ENCODE measurements around the gene CMTR1. TPM values are rescaled to one million over a fixed set of nuclear protein-coding genes. Genes with fewer than 3 reads are reported as not detected.

Gene CMTR1
- total and polyA plus RNA-seq, 5 donors = 24.3 to 46.9 (median 36.7) TPM

GRCh38 chr6:37406726-37407341 lies 26.2 kb upstream of the CMTR1 start:
- intact Hi-C loops (cut with DNase I) = no loop called here
- 47% methylated on average over 3 of the region's 3 CpGs for WGBS
- Histone ChIP-seq H3K9me3 (ENCODE audit: control insufficient read depth, low read length) (no peaks in the 10 kb centered on the region), H3K27me3 (ENCODE audit: control insufficient read depth, insufficient read depth) (no peaks in the 10 kb centered on the region), H3K4me1 (ENCODE audit: control insufficient read depth, insufficient read depth, low read length) (no peaks in the 10 kb centered on the region), H3K27ac (ENCODE audit: low read length) (no peak overlapping the region), H3K4me3 (ENCODE audit: low read length) (no peak overlapping the region)
- ATAC-seq = no peak
- no peak for DNase-seq

- H3K27ac ChIP-seq (ENCODE audit: low read length) = no peak overlapping the region
- intact Hi-C loops (cut with DNase I) = no loop called here
- H3K27me3 ChIP-seq (ENCODE audit: control insufficient read depth, insufficient read depth) = no peaks in the 10 kb centered on the region
- WGBS = 73% methylated on average over 5 of the region's 5 CpGs
- H3K4me1 ChIP-seq (ENCODE audit: control insufficient read depth, insufficient read depth, low read length) = no peaks in the 10 kb centered on the region
- DNase-seq (no peak), ATAC-seq (no peak)
- no peaks in the 10 kb centered on the region for H3K9me3 ChIP-seq (ENCODE audit: control insufficient read depth, low read length)
- H3K4me3 ChIP-seq (ENCODE audit: low read length) = no peak overlapping the region
Observed at GRCh38 chr6:37407948-37408347, 25.1 kb upstream of the CMTR1 start.

GRCh38 chr6:37409501-37409900 lies 23.5 kb upstream of the CMTR1 start:
- 94% methylated on average over 1 of the region's 1 CpG for WGBS
- H3K4me1 ChIP-seq (ENCODE audit: control insufficient read depth, insufficient read depth, low read length) = no peaks in the 10 kb centered on the region
- H3K27ac ChIP-seq (ENCODE audit: low read length) = no peak overlapping the region
- H3K9me3 ChIP-seq (ENCODE audit: control insufficient read depth, low read length) = no peaks in the 10 kb centered on the region
- no peak for ATAC-seq
- intact Hi-C loops (cut with DNase I) = no loop called here
- no peaks in the 10 kb centered on the region for H3K27me3 ChIP-seq (ENCODE audit: control insufficient read depth, insufficient read depth)
- no peak for DNase-seq
- no peak overlapping the region for H3K4me3 ChIP-seq (ENCODE audit: low read length)

GRCh38 chr6:37417393-37417792 lies 15.6 kb upstream of the CMTR1 start:
- WGBS = 77% methylated on average over 2 of the region's 2 CpGs
- intact Hi-C loops (cut with DNase I) = no loop called here
- no peak for ATAC-seq

GRCh38 chr6:37418722-37419121 lies 14.3 kb upstream of the CMTR1 start:
- H3K4me1 ChIP-seq (ENCODE audit: control insufficient read depth, insufficient read depth, low read length) = no peaks in the 10 kb centered on the region
- intact Hi-C loops (cut with DNase I) = no loop called here
- no peaks in the 10 kb centered on the region for H3K27me3 ChIP-seq (ENCODE audit: control insufficient read depth, insufficient read depth)
- 70% methylated on average over 5 of the region's 5 CpGs for WGBS
- no peak for ATAC-seq
- no peak overlapping the region for H3K27ac ChIP-seq (ENCODE audit: low read length)
- no peak overlapping the region for H3K4me3 ChIP-seq (ENCODE audit: low read length)
- DNase-seq = no peak
- H3K9me3 ChIP-seq (ENCODE audit: control insufficient read depth, low read length) = no peaks in the 10 kb centered on the region

More at GRCh38 chr6:37417393-37417792, 15.6 kb upstream of the CMTR1 start:
- Histone ChIP-seq H3K4me3 (ENCODE audit: low read length) (no peak overlapping the region), H3K4me1 (ENCODE audit: control insufficient read depth, insufficient read depth, low read length) (no peaks in the 10 kb centered on the region), H3K27ac (ENCODE audit: low read length) (no peak overlapping the region), H3K27me3 (ENCODE audit: control insufficient read depth, insufficient read depth) (no peaks in the 10 kb centered on the region), H3K9me3 (ENCODE audit: control insufficient read depth, low read length) (no peaks in the 10 kb centered on the region)
- DNase-seq = no peak

GRCh38 chr6:37426058-37426944 lies 6.7 kb upstream of the CMTR1 start:
- no peaks in the 10 kb centered on the region for H3K4me1 ChIP-seq (ENCODE audit: control insufficient read depth, insufficient read depth, low read length)
- H3K4me3 ChIP-seq (ENCODE audit: low read length) = no peak overlapping the region
- H3K9me3 ChIP-seq (ENCODE audit: control insufficient read depth, low read length) = no peaks in the 10 kb centered on the region
- ATAC-seq = no peak
- DNase-seq = no peak
- H3K27me3 ChIP-seq (ENCODE audit: control insufficient read depth, insufficient read depth) = no peaks in the 10 kb centered on the region
- WGBS = 83% methylated on average over 4 of the region's 4 CpGs
- H3K27ac ChIP-seq (ENCODE audit: low read length) = no peak overlapping the region
- intact Hi-C loops (cut with DNase I) = no loop called here

GRCh38 chr6:37426945-37427510 lies 6.0 kb upstream of the CMTR1 start:
- Histone ChIP-seq H3K27ac (ENCODE audit: low read length) (no peak overlapping the region), H3K4me3 (ENCODE audit: low read length) (no peak overlapping the region), H3K9me3 (ENCODE audit: control insufficient read depth, low read length) (no peaks in the 10 kb centered on the region), H3K27me3 (ENCODE audit: control insufficient read depth, insufficient read depth) (no peaks in the 10 kb centered on the region), H3K4me1 (ENCODE audit: control insufficient read depth, insufficient read depth, low read length) (no peaks in the 10 kb centered on the region)
- 92% methylated on average over 6 of the region's 6 CpGs for WGBS
- no peak for DNase-seq
- intact Hi-C loops (cut with DNase I) = no loop called here
- ATAC-seq = no peak

- WGBS = 82% methylated on average over 2 of the region's 2 CpGs
- H3K9me3 ChIP-seq (ENCODE audit: control insufficient read depth, low read length) = no peaks in the 10 kb centered on the region
Observed at GRCh38 chr6:37429352-37429750, 3.7 kb upstream of the CMTR1 start.

GRCh38 chr6:37432590-37432915 lies 468 bp upstream of the CMTR1 start:
- DNase-seq (no peak), ATAC-seq (peak; percentile 6)
- H3K9me3 ChIP-seq (ENCODE audit: control insufficient read depth, low read length) = no peaks in the 10 kb centered on the region
- intact Hi-C loops (cut with DNase I) = no loop called here
- H3K4me1 ChIP-seq (ENCODE audit: control insufficient read depth, insufficient read depth, low read length) = peaks cover 5% of the 10 kb centered on the region
- peak overlapping the region; percentile 67 for H3K4me3 ChIP-seq (ENCODE audit: low read length)
- 9% methylated on average over 7 of the region's 7 CpGs for WGBS
- no peaks in the 10 kb centered on the region for H3K27me3 ChIP-seq (ENCODE audit: control insufficient read depth, insufficient read depth)
- H3K27ac ChIP-seq (ENCODE audit: low read length) = peak overlapping the region; percentile 82

More at GRCh38 chr6:37429352-37429750, 3.7 kb upstream of the CMTR1 start:
- Histone ChIP-seq H3K27ac (ENCODE audit: low read length) (no peak overlapping the region), H3K4me1 (ENCODE audit: control insufficient read depth, insufficient read depth, low read length) (peaks cover 5% of the 10 kb centered on the region), H3K27me3 (ENCODE audit: control insufficient read depth, insufficient read depth) (no peaks in the 10 kb centered on the region), H3K4me3 (ENCODE audit: low read length) (no peak overlapping the region)
- intact Hi-C loops (cut with DNase I) = no loop called here
- DNase-seq = no peak
- ATAC-seq = no peak

- 6% methylated on average over 13 of the region's 13 CpGs for WGBS
- DNase-seq (no peak), ATAC-seq (peak in 1 of 2 donors; percentile 9)
Observed at GRCh38 chr6:37433657-37434271, 743 bp downstream of the CMTR1 start.

GRCh38 chr6:37435373-37435772 lies 2.4 kb downstream of the CMTR1 start:
- ATAC-seq = no peak
- Histone ChIP-seq H3K27ac (ENCODE audit: low read length) (no peak overlapping the region), H3K27me3 (ENCODE audit: control insufficient read depth, insufficient read depth) (no peaks in the 10 kb centered on the region), H3K9me3 (ENCODE audit: control insufficient read depth, low read length) (no peaks in the 10 kb centered on the region), H3K4me3 (ENCODE audit: low read length) (no peak overlapping the region), H3K4me1 (ENCODE audit: control insufficient read depth, insufficient read depth, low read length) (peaks cover 5% of the 10 kb centered on the region)
- DNase-seq = no peak
- intact Hi-C loops (cut with DNase I) = no loop called here
- WGBS = 73% methylated on average over 4 of the region's 4 CpGs

More at GRCh38 chr6:37433657-37434271, 743 bp downstream of the CMTR1 start:
- intact Hi-C loops (cut with DNase I) = no loop called here
- Histone ChIP-seq H3K27ac (ENCODE audit: low read length) (peak overlapping the region; percentile 82), H3K4me3 (ENCODE audit: low read length) (peak overlapping the region; percentile 67), H3K27me3 (ENCODE audit: control insufficient read depth, insufficient read depth) (no peaks in the 10 kb centered on the region), H3K4me1 (ENCODE audit: control insufficient read depth, insufficient read depth, low read length) (peaks cover 5% of the 10 kb centered on the region), H3K9me3 (ENCODE audit: control insufficient read depth, low read length) (no peaks in the 10 kb centered on the region)

Measured in right cardiac atrium (tissue), 5 donors.